ENCODE data around the gene ADD2.

The ADD2 gene

DNA sequence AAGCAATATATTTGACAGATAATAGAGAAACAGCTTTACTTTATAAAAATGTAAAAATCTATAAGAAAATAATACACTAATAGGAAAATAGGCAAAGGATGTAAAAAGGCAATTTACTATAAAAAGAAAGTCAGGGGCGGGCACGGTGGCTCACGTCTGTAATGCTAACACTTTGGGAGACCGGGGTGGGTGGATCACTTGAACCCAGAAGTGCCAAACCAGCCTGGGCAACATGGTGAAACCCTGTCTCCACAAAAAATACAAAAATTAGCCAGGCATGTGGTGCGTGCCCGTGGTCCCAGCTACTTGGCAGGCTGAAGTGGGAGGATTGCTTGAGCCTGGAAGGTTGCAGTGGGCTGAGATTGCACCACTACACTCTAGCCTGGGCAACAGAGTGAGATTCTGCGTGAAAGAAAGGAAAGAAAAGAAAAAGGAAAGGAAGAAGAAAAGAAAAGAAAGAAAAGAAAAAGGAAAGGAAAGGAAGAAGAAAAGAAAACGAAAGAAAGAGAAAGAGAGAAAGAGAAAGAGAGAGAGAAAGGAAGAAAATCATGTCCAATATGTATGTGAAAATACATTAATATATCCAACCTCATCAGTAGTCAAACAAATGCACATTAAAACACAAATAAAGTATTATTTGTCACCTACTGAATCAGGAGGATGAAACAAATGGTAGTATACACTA is 65.1 kb downstream of the ADD2 start:
- no peaks in the 10 kb centered on the region for H3K36me3 ChIP-seq (ENCODE audit: control insufficient read depth, insufficient read depth, low read length)
- no peak overlapping the region for H3K4me3 ChIP-seq (replicated peaks; ENCODE audit: low read depth, low read length)
- H3K27me3 ChIP-seq (replicated peaks; ENCODE audit: control insufficient read depth, insufficient read depth, low read length): no peaks in the 10 kb centered on the region
- TF ChIP-seq, protein P1, sequence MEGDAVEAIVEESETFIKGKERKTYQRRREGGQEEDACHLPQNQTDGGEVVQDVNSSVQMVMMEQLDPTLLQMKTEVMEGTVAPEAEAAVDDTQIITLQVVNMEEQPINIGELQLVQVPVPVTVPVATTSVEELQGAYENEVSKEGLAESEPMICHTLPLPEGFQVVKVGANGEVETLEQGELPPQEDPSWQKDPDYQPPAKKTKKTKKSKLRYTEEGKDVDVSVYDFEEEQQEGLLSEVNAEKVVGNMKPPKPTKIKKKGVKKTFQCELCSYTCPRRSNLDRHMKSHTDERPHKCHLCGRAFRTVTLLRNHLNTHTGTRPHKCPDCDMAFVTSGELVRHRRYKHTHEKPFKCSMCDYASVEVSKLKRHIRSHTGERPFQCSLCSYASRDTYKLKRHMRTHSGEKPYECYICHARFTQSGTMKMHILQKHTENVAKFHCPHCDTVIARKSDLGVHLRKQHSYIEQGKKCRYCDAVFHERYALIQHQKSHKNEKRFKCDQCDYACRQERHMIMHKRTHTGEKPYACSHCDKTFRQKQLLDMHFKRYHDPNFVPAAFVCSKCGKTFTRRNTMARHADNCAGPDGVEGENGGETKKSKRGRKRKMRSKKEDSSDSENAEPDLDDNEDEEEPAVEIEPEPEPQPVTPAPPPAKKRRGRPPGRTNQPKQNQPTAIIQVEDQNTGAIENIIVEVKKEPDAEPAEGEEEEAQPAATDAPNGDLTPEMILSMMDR (IDR thresholded peaks at IDR 0.05; ENCODE audit: insufficient read depth, low read length, poor library complexity, severe bottlenecking): no peak
- no peak for DNase-seq (ENCODE audit: extremely low read depth, insufficient read length)

DNA sequence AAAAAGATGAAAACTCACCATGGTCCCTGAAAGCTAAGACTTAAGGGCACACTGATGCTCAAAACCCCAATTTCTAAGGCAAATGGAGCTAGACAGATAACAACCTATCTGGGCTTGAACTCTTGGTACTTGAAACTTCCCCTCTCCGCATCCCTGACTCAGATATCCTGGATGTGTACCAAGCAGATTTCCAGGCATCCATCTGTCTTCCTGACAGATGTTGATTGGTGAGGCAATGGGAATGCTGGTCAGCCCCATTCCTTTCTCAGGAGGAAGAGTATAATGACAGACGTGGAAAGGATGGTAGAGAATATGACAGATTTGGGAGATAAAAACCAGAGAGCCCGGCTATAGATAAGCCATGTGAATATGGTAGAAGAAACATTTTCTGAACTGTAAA is 69.2 kb downstream of the ADD2 start:
- DNase-seq (ENCODE audit: extremely low read depth, insufficient read length): no peak

DNA sequence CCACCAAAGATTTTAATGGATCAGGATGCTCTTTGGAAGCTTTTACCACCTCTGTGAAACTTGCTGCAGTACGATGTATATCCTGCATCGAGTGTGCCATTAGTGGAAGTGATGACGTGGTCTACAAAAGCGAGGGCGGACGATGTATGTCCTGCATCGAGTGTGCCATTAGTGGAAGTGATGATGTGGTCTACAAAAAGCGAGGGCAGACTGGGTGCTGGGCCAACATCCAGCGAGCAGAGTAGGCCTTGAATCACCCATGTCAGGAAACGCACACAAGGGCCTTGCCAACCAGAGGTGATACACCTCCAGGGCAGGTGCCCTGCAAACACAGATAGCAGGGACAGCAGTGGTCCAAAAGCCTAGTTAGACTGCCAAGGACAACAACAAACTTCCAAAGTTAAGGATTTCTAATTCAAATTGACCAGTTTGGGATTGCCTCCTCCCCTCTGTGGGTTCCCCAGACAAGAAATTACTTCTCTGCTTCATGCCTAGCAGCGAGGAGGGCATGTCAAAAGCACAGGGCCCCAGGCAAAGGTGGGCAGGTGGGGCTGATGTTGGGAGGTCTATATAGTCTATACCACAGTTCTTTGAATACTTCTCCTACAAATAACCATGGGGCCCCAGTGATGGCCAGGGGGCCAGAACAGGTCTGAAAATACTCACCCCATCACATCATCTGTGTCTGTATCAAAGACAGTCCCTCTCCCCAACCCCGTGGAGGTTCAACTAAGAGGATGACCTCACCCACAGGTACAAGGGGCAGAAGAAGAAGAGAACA is 70.2 kb downstream of the ADD2 start:
- no peak for DNase-seq (ENCODE audit: extremely low read depth, insufficient read length)
- TF ChIP-seq, protein P1 (IDR thresholded peaks at IDR 0.05; ENCODE audit: insufficient read depth, low read length, poor library complexity, severe bottlenecking): no peak
- H3K36me3 ChIP-seq (ENCODE audit: control insufficient read depth, insufficient read depth, low read length): no peaks in the 10 kb centered on the region
- no peaks in the 10 kb centered on the region; the same call in none of the 2 replicates for H3K27me3 ChIP-seq (replicated peaks; ENCODE audit: control insufficient read depth, insufficient read depth, low read length)
- H3K4me3 ChIP-seq (replicated peaks; ENCODE audit: low read depth, low read length): no peak overlapping the region

More for the DNA sequence above, 69.2 kb downstream of the ADD2 start:
- Histone ChIP-seq H3K4me3 (replicated peaks; ENCODE audit: low read depth, low read length) (no peak overlapping the region), H3K36me3 (ENCODE audit: control insufficient read depth, insufficient read depth, low read length) (no peaks in the 10 kb centered on the region), H3K27me3 (replicated peaks; ENCODE audit: control insufficient read depth, insufficient read depth, low read length) (no peaks in the 10 kb centered on the region; the same call in none of the 2 replicates)
- TF ChIP-seq, protein P1 (IDR thresholded peaks at IDR 0.05; ENCODE audit: insufficient read depth, low read length, poor library complexity, severe bottlenecking): no peak

DNA sequence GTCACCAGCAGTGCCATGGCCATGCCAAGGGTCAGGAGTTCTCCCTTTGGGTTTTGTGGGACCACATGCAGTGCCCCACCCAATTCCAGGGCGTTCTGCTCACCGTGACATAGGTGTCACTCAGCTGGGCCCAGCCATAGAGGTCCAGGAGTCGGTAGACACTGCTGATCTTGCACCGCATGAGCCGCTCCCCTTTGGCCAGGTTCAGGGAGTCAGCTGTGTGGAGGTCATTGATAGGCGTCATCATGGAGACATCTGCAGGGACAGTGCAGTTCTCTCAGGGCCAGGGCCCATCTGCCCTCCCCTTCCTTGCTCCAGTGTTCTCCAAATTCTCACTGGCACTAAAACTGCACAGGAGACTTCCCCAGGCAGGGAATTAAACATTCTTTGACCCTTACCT is 71.9 kb downstream of the ADD2 start:
- no peak for DNase-seq (ENCODE audit: extremely low read depth, insufficient read length)
- no peaks in the 10 kb centered on the region; the same call in none of the 2 replicates for H3K27me3 ChIP-seq (replicated peaks; ENCODE audit: control insufficient read depth, insufficient read depth, low read length)
- TF ChIP-seq, protein P1 (IDR thresholded peaks at IDR 0.05; ENCODE audit: insufficient read depth, low read length, poor library complexity, severe bottlenecking): no peak
- no peaks in the 10 kb centered on the region for H3K36me3 ChIP-seq (ENCODE audit: control insufficient read depth, insufficient read depth, low read length)
- no peak overlapping the region for H3K4me3 ChIP-seq (replicated peaks; ENCODE audit: low read depth, low read length)

DNA sequence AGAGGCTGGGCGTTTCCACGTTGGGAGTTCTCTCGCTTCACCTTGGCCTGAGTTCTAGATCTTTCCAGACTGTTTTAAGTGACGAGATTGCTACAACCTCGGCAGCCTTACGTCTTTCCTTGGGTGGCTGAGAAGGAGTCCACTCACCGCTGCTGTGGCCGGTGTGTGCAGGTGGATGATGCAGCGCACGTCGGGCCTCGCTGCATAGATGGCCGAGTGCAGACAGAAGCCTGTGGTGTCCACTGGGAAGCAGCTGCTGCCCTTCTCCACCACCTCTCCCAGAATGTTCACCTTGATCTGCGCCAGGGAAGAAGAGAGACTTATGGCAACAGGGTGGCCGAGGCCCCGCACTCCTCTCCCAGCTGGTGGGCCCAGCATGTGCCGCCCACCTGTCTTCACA is 75.7 kb downstream of the ADD2 start:
- no peak for DNase-seq (ENCODE audit: extremely low read depth, insufficient read length)
- TF ChIP-seq, protein P1 (IDR thresholded peaks at IDR 0.05; ENCODE audit: insufficient read depth, low read length, poor library complexity, severe bottlenecking): no peak
- no peaks in the 10 kb centered on the region for H3K36me3 ChIP-seq (ENCODE audit: control insufficient read depth, insufficient read depth, low read length)
- no peaks in the 10 kb centered on the region; the same call in none of the 2 replicates for H3K27me3 ChIP-seq (replicated peaks; ENCODE audit: control insufficient read depth, insufficient read depth, low read length)
- no peak overlapping the region for H3K4me3 ChIP-seq (replicated peaks; ENCODE audit: low read depth, low read length)

Measured in GM06990 (cell line).